OCI-LY3 (cell line): ENCODE measurements around the gene PLP1.

Experiments
- H2AFZ ChIP-seq: fragments of 200-600, 300-600 bp; shearing (Covaris generic); 2 replicates; pipeline ENCODE4 v1.6.0; 2014; ENCODE audit warnings: antibody characterized with exemption, low read depth, low read length
- H3K27ac ChIP-seq: fragments of 200-600, 300-600 bp; sonication (generic); 2 replicates; pipeline ENCODE4 v1.5.1; 2014; ENCODE audit warnings: mild to moderate bottlenecking, low read length, moderate library complexity, mixed read lengths
- H3K27me3 ChIP-seq: fragments of 200-600, 300-600 bp; sonication (generic); 2 replicates; pipeline ENCODE4 v1.6.1; 2014; ENCODE audit warnings: low read depth, low read length, mixed read lengths
- H3K36me3 ChIP-seq: fragments of 200-600, 300-600 bp; sonication (generic); replicated peaks from 2 replicates; pipeline ENCODE3; 2014; ENCODE audit warnings: low read depth, low read length, mixed read lengths
- H3K4me1 ChIP-seq: fragments of 300-600, 200-600 bp; sonication (generic); 2 replicates; pipeline ENCODE4 v1.6.1; 2014; ENCODE audit warnings: low read length, mixed read lengths
- H3K4me2 ChIP-seq: fragments of 200-600, 300-600 bp; sonication (generic); 2 replicates; pipeline ENCODE4 v1.6.1; 2014; ENCODE audit warnings: low read length, mixed read lengths
- H3K4me3 ChIP-seq: fragments of 300-600, 200-600 bp; sonication (generic); 2 replicates; pipeline ENCODE4 v1.5.1; 2014; ENCODE audit warnings: antibody characterized with exemption, mild to moderate bottlenecking, low read length, moderate library complexity
- H3K79me2 ChIP-seq: fragments of 300-600, 200-600 bp; shearing (Covaris generic); 2 replicates; pipeline ENCODE4 v1.6.1; 2014; ENCODE audit warnings: mild to moderate bottlenecking, low read length, mixed read lengths
- H3K9ac ChIP-seq: fragments of 300-600, 200-600 bp; shearing (Covaris generic); 2 replicates; pipeline ENCODE4 v1.6.0; 2014; ENCODE audit warnings: mild to moderate bottlenecking, low read length, moderate library complexity
- H3K9me3 ChIP-seq: fragments of 200-600, 300-600 bp; shearing (Covaris generic); 2 replicates; pipeline ENCODE4 v1.6.1; 2014; ENCODE audit warnings: low read length, mixed read lengths; ENCODE audit not compliant: insufficient read depth
- H4K20me1 ChIP-seq: fragments of 200-600, 300-600 bp; sonication (generic); 2 replicates; pipeline ENCODE4 v1.6.1; 2016; ENCODE audit warnings: low read length, mixed read lengths; ENCODE audit not compliant: insufficient read depth
- EZH2phosphoT487 ChIP-seq: fragments of 200-600 bp; shearing (Covaris generic); IDR thresholded peaks from 2 replicates; pipeline ENCODE4 v1.6.1; 2018; ENCODE audit warnings: antibody characterized with exemption, mixed run types, low read depth
- TF ChIP-seq, protein P1 (sequence below): fragments of 200-600, 300-600 bp; sonication (generic); IDR thresholded peaks from 2 replicates; pipeline ENCODE4 v1.5.1; 2014; ENCODE audit warnings: antibody characterized with exemption, low read length, low read depth

Gene PLP1

DNA sequence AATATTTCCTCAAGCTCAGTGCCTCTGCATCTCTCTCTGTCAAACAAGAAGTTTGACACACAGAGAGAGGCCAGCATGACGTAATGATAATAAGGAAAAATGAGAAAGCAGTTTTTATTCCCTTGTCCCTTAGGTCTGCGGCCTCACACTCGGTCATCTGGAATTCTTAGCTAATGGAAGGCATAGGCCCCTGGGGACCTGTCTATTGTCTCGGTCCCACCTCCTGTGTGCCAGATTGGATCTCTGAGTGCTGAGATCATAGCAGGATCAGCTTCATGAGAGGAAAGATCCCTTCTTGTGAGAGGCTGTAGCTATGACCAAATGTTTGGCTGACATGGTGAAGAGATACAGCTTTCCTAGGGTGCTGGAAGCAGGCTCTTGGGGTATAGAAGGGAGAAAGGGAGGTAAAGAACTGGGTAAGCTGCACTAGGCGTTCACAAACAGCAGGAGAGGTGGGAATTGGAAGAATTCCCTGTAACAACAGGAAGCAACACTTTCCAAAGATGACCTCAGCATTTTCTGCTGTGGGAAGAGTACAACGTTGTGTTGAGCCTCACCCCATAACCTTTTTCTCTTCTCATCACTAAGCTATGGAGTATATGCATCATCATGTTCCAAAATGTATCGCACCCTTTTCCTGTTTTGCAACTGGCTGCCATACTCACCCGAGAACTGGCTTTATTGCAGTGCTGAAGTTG is 45.7 kb upstream of the PLP1 start:
- no peak overlapping the region for H3K9ac ChIP-seq
- no peak overlapping the region for H2AFZ ChIP-seq
- H3K4me3 ChIP-seq, result no peak overlapping the region
- no peak overlapping the region for H3K27ac ChIP-seq
- TF ChIP-seq, protein P1, sequence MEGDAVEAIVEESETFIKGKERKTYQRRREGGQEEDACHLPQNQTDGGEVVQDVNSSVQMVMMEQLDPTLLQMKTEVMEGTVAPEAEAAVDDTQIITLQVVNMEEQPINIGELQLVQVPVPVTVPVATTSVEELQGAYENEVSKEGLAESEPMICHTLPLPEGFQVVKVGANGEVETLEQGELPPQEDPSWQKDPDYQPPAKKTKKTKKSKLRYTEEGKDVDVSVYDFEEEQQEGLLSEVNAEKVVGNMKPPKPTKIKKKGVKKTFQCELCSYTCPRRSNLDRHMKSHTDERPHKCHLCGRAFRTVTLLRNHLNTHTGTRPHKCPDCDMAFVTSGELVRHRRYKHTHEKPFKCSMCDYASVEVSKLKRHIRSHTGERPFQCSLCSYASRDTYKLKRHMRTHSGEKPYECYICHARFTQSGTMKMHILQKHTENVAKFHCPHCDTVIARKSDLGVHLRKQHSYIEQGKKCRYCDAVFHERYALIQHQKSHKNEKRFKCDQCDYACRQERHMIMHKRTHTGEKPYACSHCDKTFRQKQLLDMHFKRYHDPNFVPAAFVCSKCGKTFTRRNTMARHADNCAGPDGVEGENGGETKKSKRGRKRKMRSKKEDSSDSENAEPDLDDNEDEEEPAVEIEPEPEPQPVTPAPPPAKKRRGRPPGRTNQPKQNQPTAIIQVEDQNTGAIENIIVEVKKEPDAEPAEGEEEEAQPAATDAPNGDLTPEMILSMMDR, result no peak
- no peak for TF ChIP-seq EZH2phosphoT487
- H3K27me3 ChIP-seq, result peaks cover 17% of the 10 kb centered on the region; the same call in 1 of the 2 replicates
- H3K4me1 ChIP-seq, result no peaks in the 10 kb centered on the region
- H3K36me3 ChIP-seq, result no peaks in the 10 kb centered on the region
- no peaks in the 10 kb centered on the region for H3K79me2 ChIP-seq
- no peak overlapping the region for H3K4me2 ChIP-seq
- no peaks in the 10 kb centered on the region for H4K20me1 ChIP-seq
- no peaks in the 10 kb centered on the region for H3K9me3 ChIP-seq

DNA sequence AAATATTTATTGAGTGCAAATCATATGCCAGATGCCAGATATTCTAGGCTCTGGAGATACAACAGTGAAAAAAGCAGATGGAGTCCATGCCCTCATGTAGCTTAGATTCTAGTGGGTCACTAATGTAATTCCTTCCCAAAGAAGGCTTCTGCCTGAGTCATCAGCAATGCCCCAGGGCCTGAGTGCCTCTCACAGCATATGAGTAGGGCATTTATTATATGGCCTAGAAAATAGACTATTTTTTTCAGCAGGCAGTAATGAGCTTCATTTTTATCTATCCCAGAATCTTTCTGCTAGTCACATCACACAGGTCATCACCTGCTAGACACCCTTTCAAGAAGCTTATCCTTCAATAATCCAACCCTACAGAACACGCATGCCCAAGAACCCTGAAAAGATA is 43.6 kb upstream of the PLP1 start:
- Histone ChIP-seq H3K27ac (no peak overlapping the region), H3K9ac (no peak overlapping the region), H3K4me1 (peaks cover 2% of the 10 kb centered on the region; the same call in 1 of the 2 replicates), H2AFZ (no peak overlapping the region), H3K79me2 (no peaks in the 10 kb centered on the region), H3K4me2 (no peak overlapping the region), H3K27me3 (peaks cover 17% of the 10 kb centered on the region; the same call in 1 of the 2 replicates), H3K4me3 (no peak overlapping the region), H3K36me3 (no peaks in the 10 kb centered on the region), H4K20me1 (no peaks in the 10 kb centered on the region), H3K9me3 (no peaks in the 10 kb centered on the region)
- no peak for TF ChIP-seq EZH2phosphoT487
- TF ChIP-seq, protein P1, result no peak

DNA sequence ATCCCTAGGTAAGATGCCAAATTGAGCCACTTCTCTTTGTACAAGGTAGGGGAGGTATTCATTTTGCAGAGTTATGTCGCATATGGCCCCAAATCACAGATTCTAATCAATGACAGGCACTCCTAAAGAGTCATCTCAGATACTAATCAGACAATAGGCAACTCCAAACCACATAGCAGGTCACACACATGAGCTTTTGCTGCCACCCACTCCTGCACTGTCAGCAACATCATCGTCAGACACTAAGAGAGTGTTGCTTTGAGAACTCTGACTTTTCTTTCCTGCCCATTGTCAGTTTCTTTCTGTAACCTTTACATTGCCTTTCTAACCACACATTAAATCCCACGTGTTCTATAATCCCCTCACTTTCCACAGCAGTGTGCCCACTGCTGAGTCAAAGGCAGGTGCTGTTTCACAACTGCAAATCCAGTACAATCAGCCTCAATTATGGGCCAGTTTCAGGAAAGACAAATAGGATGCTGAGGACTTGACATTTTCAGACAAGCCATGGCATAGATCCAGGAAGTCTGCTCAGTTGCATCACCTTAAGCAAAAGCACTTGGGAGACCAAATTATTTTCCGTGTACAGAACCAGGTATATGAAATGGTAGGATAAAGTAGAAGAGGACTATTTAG is 42.4 kb upstream of the PLP1 start:
- Histone ChIP-seq H3K4me1 (peaks cover 2% of the 10 kb centered on the region; the same call in 1 of the 2 replicates), H3K9ac (no peak overlapping the region), H3K4me3 (no peak overlapping the region), H3K27me3 (peaks cover 17% of the 10 kb centered on the region; the same call in 1 of the 2 replicates), H3K27ac (no peak overlapping the region), H3K4me2 (no peak overlapping the region), H4K20me1 (no peaks in the 10 kb centered on the region), H3K36me3 (no peaks in the 10 kb centered on the region), H3K9me3 (no peaks in the 10 kb centered on the region), H3K79me2 (no peaks in the 10 kb centered on the region), H2AFZ (no peak overlapping the region)
- TF ChIP-seq, protein P1, result no peak
- TF ChIP-seq EZH2phosphoT487, result no peak

DNA sequence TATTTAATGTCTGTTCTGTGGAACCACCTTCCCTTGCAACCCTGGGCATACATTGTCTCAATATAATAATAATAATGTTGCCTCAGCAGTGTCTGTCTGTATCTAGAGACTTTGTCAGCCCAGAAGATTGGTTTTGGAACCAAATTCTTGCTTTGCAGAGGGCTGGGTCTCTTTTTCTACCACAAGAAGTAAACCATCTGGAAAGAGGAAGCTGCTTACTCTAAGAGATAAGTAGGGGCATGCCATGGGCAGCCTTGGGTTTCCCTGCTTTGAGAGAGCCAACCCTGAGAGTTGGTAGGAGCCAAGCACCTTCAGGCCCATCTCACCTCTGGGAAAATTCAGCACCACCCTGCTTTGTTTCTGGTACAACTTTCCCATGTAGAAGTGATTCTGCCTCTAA is 38.9 kb upstream of the PLP1 start:
- Histone ChIP-seq H3K36me3 (no peaks in the 10 kb centered on the region), H3K79me2 (no peaks in the 10 kb centered on the region)

More for the DNA sequence above, 38.9 kb upstream of the PLP1 start:
- Histone ChIP-seq H2AFZ (no peak overlapping the region), H3K9me3 (no peaks in the 10 kb centered on the region), H3K27me3 (peaks cover 10% of the 10 kb centered on the region; the same call in 1 of the 2 replicates), H4K20me1 (no peaks in the 10 kb centered on the region), H3K4me1 (peaks cover 2% of the 10 kb centered on the region; the same call in 1 of the 2 replicates), H3K4me3 (no peak overlapping the region), H3K4me2 (no peak overlapping the region), H3K27ac (no peak overlapping the region), H3K9ac (no peak overlapping the region)
- TF ChIP-seq EZH2phosphoT487, result no peak
- TF ChIP-seq, protein P1, result no peak
